GM23338 (cell line): ENCODE measurements around the gene CDR2. TPM values are rescaled to one million over a fixed set of nuclear protein-coding genes. Genes with fewer than 3 reads are reported as not detected.

Source experiments
- ATAC-seq: fragments of 200-7000 bp; cut with Tn5 transposase; 3 replicates; pipeline ENCODE4 v1.9.1; 2020
- DNase-seq: peaks from one replicate; pipeline ENCODE4 v3.0.0-alpha.2; 2015; ENCODE audit warnings: low spot score
- H2AFZ ChIP-seq: fragments of 200-600 bp; sonication (generic); 2 replicates; pipeline ENCODE4 v1.8.0; 2016; ENCODE audit warnings: antibody characterized with exemption, mild to moderate bottlenecking, moderate library complexity
- H3F3A ChIP-seq: fragments of 200-600 bp; sonication (generic); replicated peaks from 2 replicates; pipeline ENCODE4 v1.8.0; 2017; ENCODE audit warnings: antibody characterized with exemption, mixed run types, low read depth
- H3K27ac ChIP-seq: fragments of 200-600 bp; sonication (generic); 2 replicates; pipeline ENCODE4 v1.6.1; 2016; ENCODE audit warnings: low read depth
- H3K27me3 ChIP-seq: fragments of 200-600 bp; sonication (generic); 2 replicates; pipeline ENCODE4 v1.8.0; 2016; ENCODE audit warnings: mild to moderate bottlenecking, mixed run types, moderate library complexity; ENCODE audit not compliant: insufficient read depth
- H3K36me3 ChIP-seq: fragments of 200-600 bp; sonication (generic); 2 replicates; pipeline ENCODE4 v1.8.0; 2016; ENCODE audit warnings: mild to moderate bottlenecking; ENCODE audit not compliant: insufficient read depth
- H3K4me1 ChIP-seq: fragments of 200-600 bp; sonication (generic); 2 replicates; pipeline ENCODE4 v1.8.0; 2016; ENCODE audit warnings: mild to moderate bottlenecking, moderate library complexity; ENCODE audit not compliant: insufficient read depth
- H3K4me2 ChIP-seq: fragments of 200-600 bp; sonication (generic); 2 replicates; pipeline ENCODE4 v1.7.1; 2017; ENCODE audit warnings: mixed run types
- H3K4me3 ChIP-seq: fragments of 200-600 bp; sonication (generic); 2 replicates; pipeline ENCODE4 v1.6.1; 2016; ENCODE audit warnings: mixed run types
- H3K79me2 ChIP-seq: fragments of 200-600 bp; sonication (generic); replicated peaks from 2 replicates; pipeline ENCODE4 v1.8.0; 2017; ENCODE audit warnings: mild to moderate bottlenecking; ENCODE audit not compliant: insufficient read depth
- H3K9me2 ChIP-seq: fragments of 200-600 bp; sonication (generic); 2 replicates; pipeline ENCODE4 v1.8.0; 2017; ENCODE audit not compliant: insufficient read depth
- H4K20me1 ChIP-seq: fragments of 200-600 bp; sonication (generic); replicated peaks from 2 replicates; pipeline ENCODE4 v1.8.0; 2017; ENCODE audit warnings: mild to moderate bottlenecking; ENCODE audit not compliant: insufficient read depth
- H3K27ac Mint-ChIP-seq: 2 replicates; pipeline ENCODE4 v1.8.0; 2020; ENCODE audit warnings: inconsistent platforms, mild to moderate bottlenecking, moderate library complexity, mixed read lengths
- H3K27me3 Mint-ChIP-seq: 3 replicates; pipeline ENCODE4 v1.8.0; 2022; ENCODE audit warnings: low read depth, mild to moderate bottlenecking, moderate library complexity, mixed read lengths, inconsistent platforms; ENCODE audit not compliant: insufficient read depth, poor library complexity
- H3K36me3 Mint-ChIP-seq: 3 replicates; pipeline ENCODE4 v1.8.0; 2021; ENCODE audit warnings: low read depth, mild to moderate bottlenecking, inconsistent platforms, moderate library complexity, mixed read lengths
- H3K4me1 Mint-ChIP-seq: 3 replicates; pipeline ENCODE4 v1.8.0; 2020; ENCODE audit warnings: mild to moderate bottlenecking, inconsistent platforms, mixed read lengths
- H3K4me3 Mint-ChIP-seq: 3 replicates; pipeline ENCODE4 v1.8.0; 2021; ENCODE audit warnings: moderate library complexity, mild to moderate bottlenecking, inconsistent platforms, mixed read lengths
- H3K9me3 Mint-ChIP-seq: 3 replicates; pipeline ENCODE4 v1.8.0; 2020; ENCODE audit warnings: moderate library complexity, mild to moderate bottlenecking, inconsistent platforms, mixed read lengths
- CREB1 ChIP-seq: fragments of 250-450 bp; sonication (Bioruptor Pico); IDR thresholded peaks from 2 replicates; pipeline ENCODE4 v1.5.0; 2020; ENCODE audit warnings: low read depth, mild to moderate bottlenecking, moderate library complexity
- CTCF ChIP-seq, 2 experiments: fragments of 200-600 bp in 1 of 2; sonication (generic) in 1 of 2; conservative IDR thresholded peaks; 2 replicates each; pipeline versions ENCODE4 v1.5.1 to v1.6.1; 2016 to 2017; ENCODE audit warnings: antibody characterized with exemption in 2 of 2, low read depth in 2 of 2, mild to moderate bottlenecking in 2 of 2, moderate library complexity in 1 of 2
- EZH2 ChIP-seq: fragments of 200-600 bp; sonication (generic); IDR thresholded peaks from one replicate; pipeline ENCODE4 v1.8.0; 2017; ENCODE audit warnings: antibody characterized with exemption, mild to moderate bottlenecking, low read depth; ENCODE audit not compliant: unreplicated experiment
- EZH2phosphoT487 ChIP-seq: fragments of 200-600 bp; sonication (generic); IDR thresholded peaks from one replicate; pipeline ENCODE4 v1.8.1; 2018; ENCODE audit warnings: antibody characterized with exemption; ENCODE audit not compliant: unreplicated experiment
- JUNB ChIP-seq: IDR thresholded peaks from one replicate; pipeline ENCODE4 v1.6.1; 2016; ENCODE audit warnings: antibody characterized with exemption; ENCODE audit not compliant: unreplicated experiment
- NANOG ChIP-seq: IDR thresholded peaks from 2 replicates; pipeline ENCODE4 v1.6.1; 2016; ENCODE audit warnings: antibody characterized with exemption, borderline replicate concordance
- POLR2AphosphoS5 ChIP-seq: IDR thresholded peaks from 2 replicates; pipeline ENCODE4 v1.6.1; 2016; ENCODE audit warnings: antibody characterized with exemption, low read depth
- STAT1 ChIP-seq: IDR thresholded peaks from one replicate; pipeline ENCODE4 v1.6.1; 2016; ENCODE audit warnings: antibody characterized with exemption; ENCODE audit not compliant: unreplicated experiment
- ZNF114 ChIP-seq: fragments of 250-450 bp; sonication (Bioruptor Pico); IDR thresholded peaks from 2 replicates; pipeline ENCODE4 v1.5.0; 2020; ENCODE audit warnings: mild to moderate bottlenecking, moderate library complexity
- ZNF331 ChIP-seq: fragments of 250-450 bp; sonication (Bioruptor Pico); IDR thresholded peaks from 2 replicates; pipeline ENCODE4 v1.5.0; 2020; ENCODE audit warnings: low read depth, mild to moderate bottlenecking, moderate library complexity
- ZNF462 ChIP-seq: fragments of 250-450 bp; sonication (Bioruptor Pico); IDR thresholded peaks from 2 replicates; pipeline ENCODE4 v1.5.0; 2020; ENCODE audit warnings: mild to moderate bottlenecking, moderate library complexity
- polyA plus RNA-seq: library from polyadenylated mRNA; unstranded; fragments of >200 nt; fragmentation: Nextera tagmentation; extraction: Ambion mirVana; gene quantifications from 2 replicates; pipeline ENCODE4 v1.2.1, GENCODE V29; 2016
- total RNA-seq: library from RNA; depleted of rRNA; stranded (reverse); fragments of >200 nt; shearing (Covaris generic); gene quantifications from 2 replicates; pipeline ENCODE4 v1.2.3, GENCODE V29; 2014
- TF ChIP-seq, protein P1 (sequence below): IDR thresholded peaks from one replicate; pipeline ENCODE4 v1.6.1; 2018; ENCODE audit warnings: antibody characterized with exemption; ENCODE audit not compliant: unreplicated experiment
- TF ChIP-seq, protein P2 (sequence below): IDR thresholded peaks from 2 replicates; pipeline ENCODE4 v1.6.1; 2016; ENCODE audit warnings: antibody characterized with exemption

CDR2 gene
- total and polyA plus RNA-seq, 2 experiments from 2014 or later: 17.7 to 39.3 TPM

- no peak overlapping the region for H3K4me2 ChIP-seq
- H3K27ac Mint-ChIP-seq: no peak overlapping the region
- H3K4me3 ChIP-seq: no peak overlapping the region
- no peaks in the 10 kb centered on the region for H3K27me3 ChIP-seq
- ATAC-seq (no peak), DNase-seq (no peak)
- H3K27me3 Mint-ChIP-seq: peaks cover 15% of the 10 kb centered on the region
- H3K4me1 Mint-ChIP-seq: peaks cover 2% of the 10 kb centered on the region; the same call in 1 of the 3 replicates
- H3K4me1 ChIP-seq: no peaks in the 10 kb centered on the region
- H3K36me3 Mint-ChIP-seq: peaks cover 76% of the 10 kb centered on the region
- no peaks in the 10 kb centered on the region for H3K9me3 Mint-ChIP-seq
- no peak overlapping the region for H2AFZ ChIP-seq
- peaks cover 11% of the 10 kb centered on the region for H3K79me2 ChIP-seq
- H3K27ac ChIP-seq: no peak overlapping the region
- no peaks in the 10 kb centered on the region for H3K9me2 ChIP-seq
- H3K4me3 Mint-ChIP-seq: no peak overlapping the region
- H3K36me3 ChIP-seq: peaks cover 36% of the 10 kb centered on the region
- TF ChIP-seq EZH2: no peak
- TF ChIP-seq CTCF (conservative IDR thresholded peaks at IDR 0.05; ENCODE audit: low read depth in 2 of 2): no peak
- TF ChIP-seq, protein P1, sequence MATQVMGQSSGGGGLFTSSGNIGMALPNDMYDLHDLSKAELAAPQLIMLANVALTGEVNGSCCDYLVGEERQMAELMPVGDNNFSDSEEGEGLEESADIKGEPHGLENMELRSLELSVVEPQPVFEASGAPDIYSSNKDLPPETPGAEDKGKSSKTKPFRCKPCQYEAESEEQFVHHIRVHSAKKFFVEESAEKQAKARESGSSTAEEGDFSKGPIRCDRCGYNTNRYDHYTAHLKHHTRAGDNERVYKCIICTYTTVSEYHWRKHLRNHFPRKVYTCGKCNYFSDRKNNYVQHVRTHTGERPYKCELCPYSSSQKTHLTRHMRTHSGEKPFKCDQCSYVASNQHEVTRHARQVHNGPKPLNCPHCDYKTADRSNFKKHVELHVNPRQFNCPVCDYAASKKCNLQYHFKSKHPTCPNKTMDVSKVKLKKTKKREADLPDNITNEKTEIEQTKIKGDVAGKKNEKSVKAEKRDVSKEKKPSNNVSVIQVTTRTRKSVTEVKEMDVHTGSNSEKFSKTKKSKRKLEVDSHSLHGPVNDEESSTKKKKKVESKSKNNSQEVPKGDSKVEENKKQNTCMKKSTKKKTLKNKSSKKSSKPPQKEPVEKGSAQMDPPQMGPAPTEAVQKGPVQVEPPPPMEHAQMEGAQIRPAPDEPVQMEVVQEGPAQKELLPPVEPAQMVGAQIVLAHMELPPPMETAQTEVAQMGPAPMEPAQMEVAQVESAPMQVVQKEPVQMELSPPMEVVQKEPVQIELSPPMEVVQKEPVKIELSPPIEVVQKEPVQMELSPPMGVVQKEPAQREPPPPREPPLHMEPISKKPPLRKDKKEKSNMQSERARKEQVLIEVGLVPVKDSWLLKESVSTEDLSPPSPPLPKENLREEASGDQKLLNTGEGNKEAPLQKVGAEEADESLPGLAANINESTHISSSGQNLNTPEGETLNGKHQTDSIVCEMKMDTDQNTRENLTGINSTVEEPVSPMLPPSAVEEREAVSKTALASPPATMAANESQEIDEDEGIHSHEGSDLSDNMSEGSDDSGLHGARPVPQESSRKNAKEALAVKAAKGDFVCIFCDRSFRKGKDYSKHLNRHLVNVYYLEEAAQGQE: no peak
- no peak for TF ChIP-seq POLR2AphosphoS5
- TF ChIP-seq JUNB: no peak
- TF ChIP-seq NANOG: no peak
- TF ChIP-seq STAT1: no peak
- TF ChIP-seq CREB1 (CRISPR knock-in tag): no peak
- no peak for TF ChIP-seq EZH2phosphoT487
- TF ChIP-seq ZNF331 (CRISPR knock-in tag): no peak
- TF ChIP-seq, protein P2, sequence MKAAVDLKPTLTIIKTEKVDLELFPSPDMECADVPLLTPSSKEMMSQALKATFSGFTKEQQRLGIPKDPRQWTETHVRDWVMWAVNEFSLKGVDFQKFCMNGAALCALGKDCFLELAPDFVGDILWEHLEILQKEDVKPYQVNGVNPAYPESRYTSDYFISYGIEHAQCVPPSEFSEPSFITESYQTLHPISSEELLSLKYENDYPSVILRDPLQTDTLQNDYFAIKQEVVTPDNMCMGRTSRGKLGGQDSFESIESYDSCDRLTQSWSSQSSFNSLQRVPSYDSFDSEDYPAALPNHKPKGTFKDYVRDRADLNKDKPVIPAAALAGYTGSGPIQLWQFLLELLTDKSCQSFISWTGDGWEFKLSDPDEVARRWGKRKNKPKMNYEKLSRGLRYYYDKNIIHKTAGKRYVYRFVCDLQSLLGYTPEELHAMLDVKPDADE: no peak
- TF ChIP-seq ZNF462: no peak
- no peak for TF ChIP-seq ZNF114 (CRISPR knock-in tag)
- H3F3A ChIP-seq: peaks cover 15% of the 10 kb centered on the region
- peaks cover 4% of the 10 kb centered on the region for H4K20me1 ChIP-seq
These were observed 51.1 kb downstream of the CDR2 start for GRCh38 chr16:22323173-22323958.
